Measurements from ENCODE around the gene SWSAP1. TPM values are rescaled to one million over a fixed set of nuclear protein-coding genes. Genes with fewer than 3 reads are reported as not detected.

Gene SWSAP1
- polyA plus RNA-seq, 3 donors: 5.9 to 11.5 (median 8.7) TPM

- H3K9me3 Mint-ChIP-seq: peaks cover 6 to 11% (median 9%) of the 10 kb centered on the region in 7 donors
- H3K4me3 Mint-ChIP-seq: no peak overlapping the region
- Histone ChIP-seq H2AFZ (ENCODE audit: insufficient read depth, low read depth, low read length, poor library complexity, severe bottlenecking) (no peak overlapping the region), H3K36me3 (replicated peaks in 1 of 2; ENCODE audit: control insufficient read depth in 1 of 2, insufficient read depth in 2 of 2, low read length in 2 of 2) (no peaks in the 10 kb centered on the region), H3K27me3 (ENCODE audit: control insufficient read depth in 2 of 2, insufficient read depth in 2 of 2, low read length in 2 of 2) (no peaks in the 10 kb centered on the region), H3K27ac (ENCODE audit: low read depth in 1 of 2, low read length in 2 of 2) (no peak overlapping the region), H3K9me3 (replicated peaks in 1 of 2; ENCODE audit: control insufficient read depth in 1 of 2, insufficient read depth in 1 of 2, low read length in 2 of 2) (peaks cover 6 to 10% of the 10 kb centered on the region in 2 donors), H3K4me3 (replicated peaks in 1 of 3; ENCODE audit: low read depth in 2 of 3, low read length in 3 of 3) (no peak overlapping the region), H3K4me2 (replicated peaks; ENCODE audit: extremely low read depth, low read length, poor library complexity, severe bottlenecking) (no peak overlapping the region), H3K4me1 (ENCODE audit: control insufficient read depth in 1 of 2, insufficient read depth in 2 of 2, low read length in 2 of 2) (peaks cover 14 to 15% of the 10 kb centered on the region in 2 donors), H4K20me1 (ENCODE audit: insufficient read depth, low read length) (no peaks in the 10 kb centered on the region), H3K79me2 (ENCODE audit: insufficient read depth, low read length) (no peaks in the 10 kb centered on the region), H3K9ac (ENCODE audit: insufficient read depth, low read length, poor library complexity, severe bottlenecking) (no peak overlapping the region)
- H3K27me3 Mint-ChIP-seq (ENCODE audit: low read depth in 3 of 3): peaks cover 6 to 17% (median 11%) of the 10 kb centered on the region in 3 donors
- peaks cover 19% of the 10 kb centered on the region for H3K4me1 Mint-ChIP-seq
- TF ChIP-seq CTCF (IDR thresholded peaks at IDR 0.05): no peak
- H3K36me3 Mint-ChIP-seq: no peaks in the 10 kb centered on the region
- DNase-seq: no peak
- no CpG with 5 or more reads among the region's 4 CpGs for WGBS (ENCODE audit: insufficient coverage)
- no peak overlapping the region for H3K27ac Mint-ChIP-seq
- intact Hi-C loops (cut with micrococcal nuclease): no loop called here
Observed at GRCh38 chr19:11390933-11391680, 16.6 kb downstream of the SWSAP1 start.

- intact Hi-C loops (cut with micrococcal nuclease): no loop called here
- no peaks in the 10 kb centered on the region for H3K36me3 ChIP-seq (replicated peaks in 1 of 2; ENCODE audit: control insufficient read depth in 1 of 2, insufficient read depth in 2 of 2, low read length in 2 of 2)
- H2AFZ ChIP-seq (ENCODE audit: insufficient read depth, low read depth, low read length, poor library complexity, severe bottlenecking): no peak overlapping the region
- no peak for TF ChIP-seq CTCF (IDR thresholded peaks at IDR 0.05)
- H3K27me3 Mint-ChIP-seq (ENCODE audit: low read depth in 3 of 3): peaks cover 3 to 30% (median 8%) of the 10 kb centered on the region in 3 donors
- peaks cover 7% of the 10 kb centered on the region for H3K4me1 Mint-ChIP-seq
- no peak overlapping the region for H3K27ac Mint-ChIP-seq
- H3K79me2 ChIP-seq (ENCODE audit: insufficient read depth, low read length): no peaks in the 10 kb centered on the region
- no peak overlapping the region for H3K4me3 Mint-ChIP-seq
- H3K4me3 ChIP-seq (replicated peaks in 1 of 3; ENCODE audit: low read depth in 2 of 3, low read length in 3 of 3): no peak overlapping the region
- H3K9me3 ChIP-seq (replicated peaks in 1 of 2; ENCODE audit: control insufficient read depth in 1 of 2, insufficient read depth in 1 of 2, low read length in 2 of 2): no peaks in the 10 kb centered on the region
- 98% methylated on average over 19 of the region's 22 CpGs for WGBS (ENCODE audit: insufficient coverage)
- no peaks in the 10 kb centered on the region for H4K20me1 ChIP-seq (ENCODE audit: insufficient read depth, low read length)
- no peak overlapping the region for H3K27ac ChIP-seq (ENCODE audit: low read depth in 1 of 2, low read length in 2 of 2)
- H3K36me3 Mint-ChIP-seq: no peaks in the 10 kb centered on the region
- no peak overlapping the region for H3K4me2 ChIP-seq (replicated peaks; ENCODE audit: extremely low read depth, low read length, poor library complexity, severe bottlenecking)
- no peak for DNase-seq
- H3K27me3 ChIP-seq (ENCODE audit: control insufficient read depth in 2 of 2, insufficient read depth in 2 of 2, low read length in 2 of 2): no peaks in the 10 kb centered on the region
- no peak overlapping the region for H3K9ac ChIP-seq (ENCODE audit: insufficient read depth, low read length, poor library complexity, severe bottlenecking)
- H3K4me1 ChIP-seq (ENCODE audit: control insufficient read depth in 1 of 2, insufficient read depth in 2 of 2, low read length in 2 of 2): no peaks in the 10 kb centered on the region
- H3K9me3 Mint-ChIP-seq: no peaks in the 10 kb centered on the region
Observed at GRCh38 chr19:11397089-11397610, 22.7 kb downstream of the SWSAP1 start.

Measured in CD14-positive monocyte (primary cell).